ENCODE measurements around the gene GORASP1.

The GORASP1 gene

GRCh38 chr3:39139442-39139841 lies 32.0 kb upstream of the GORASP1 start:
- no CpG with 5 or more reads among the region's 2 CpGs for WGBS (ENCODE audit: insufficient coverage, insufficient read length)
- no peak for DNase-seq (ENCODE audit: low read depth, low spot score)
- no peak overlapping the region for H3K4me3 ChIP-seq (ENCODE audit: low read length)
- no peaks in the 10 kb centered on the region for H3K27me3 ChIP-seq (ENCODE audit: control insufficient read depth, insufficient read depth, low read length)
- H3K9me3 ChIP-seq (ENCODE audit: control insufficient read depth, insufficient read depth, low read length): no peaks in the 10 kb centered on the region
- H3K27ac ChIP-seq (ENCODE audit: low read length): no peak overlapping the region
- H3K36me3 ChIP-seq (ENCODE audit: control insufficient read depth, insufficient read depth, low read length): peaks cover 19% of the 10 kb centered on the region; the same call in 1 of the 2 replicates
- no peaks in the 10 kb centered on the region for H3K4me1 ChIP-seq (ENCODE audit: control insufficient read depth, insufficient read depth, low read length)

DNA sequence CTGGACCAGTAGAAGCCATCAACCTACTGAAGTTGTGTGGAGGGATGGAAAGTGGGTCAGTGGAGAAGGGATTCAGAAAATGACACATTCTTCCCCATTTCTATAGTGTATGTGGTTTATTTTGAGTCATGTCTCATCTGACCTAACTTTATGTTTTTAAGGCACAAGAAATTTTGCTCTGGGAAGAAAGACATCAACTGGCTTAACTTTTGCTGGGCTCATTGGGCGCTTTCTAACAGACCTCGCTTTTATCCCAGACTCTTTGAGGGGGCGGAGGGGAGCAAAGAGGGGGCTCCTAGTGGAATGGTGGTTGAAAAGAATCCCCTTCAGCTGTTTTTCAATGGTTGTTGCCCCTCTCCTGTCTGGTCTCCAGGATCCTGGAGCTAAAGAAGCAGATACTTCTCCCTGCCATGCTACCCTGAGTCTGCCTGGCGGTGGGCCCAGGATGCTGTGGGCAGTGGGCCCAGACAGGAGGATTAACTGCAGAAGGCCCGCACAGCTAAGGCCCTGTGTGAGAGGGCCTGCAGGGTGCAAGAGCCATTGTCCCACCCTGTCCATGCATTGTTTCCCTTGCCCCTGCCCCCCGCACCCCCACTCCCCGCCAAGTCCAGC lies 31.5 kb upstream of the GORASP1 start:
- WGBS (ENCODE audit: insufficient coverage, insufficient read length): no CpG with 5 or more reads among the region's 7 CpGs
- no peak for DNase-seq (ENCODE audit: low read depth, low spot score)
- H3K4me1 ChIP-seq (ENCODE audit: control insufficient read depth, insufficient read depth, low read length): no peaks in the 10 kb centered on the region
- H3K27ac ChIP-seq (ENCODE audit: low read length): no peak overlapping the region
- no peaks in the 10 kb centered on the region for H3K9me3 ChIP-seq (ENCODE audit: control insufficient read depth, insufficient read depth, low read length)
- peaks cover 14% of the 10 kb centered on the region; the same call in 1 of the 2 replicates for H3K36me3 ChIP-seq (ENCODE audit: control insufficient read depth, insufficient read depth, low read length)
- H3K4me3 ChIP-seq (ENCODE audit: low read length): no peak overlapping the region
- no peaks in the 10 kb centered on the region for H3K27me3 ChIP-seq (ENCODE audit: control insufficient read depth, insufficient read depth, low read length)

DNA sequence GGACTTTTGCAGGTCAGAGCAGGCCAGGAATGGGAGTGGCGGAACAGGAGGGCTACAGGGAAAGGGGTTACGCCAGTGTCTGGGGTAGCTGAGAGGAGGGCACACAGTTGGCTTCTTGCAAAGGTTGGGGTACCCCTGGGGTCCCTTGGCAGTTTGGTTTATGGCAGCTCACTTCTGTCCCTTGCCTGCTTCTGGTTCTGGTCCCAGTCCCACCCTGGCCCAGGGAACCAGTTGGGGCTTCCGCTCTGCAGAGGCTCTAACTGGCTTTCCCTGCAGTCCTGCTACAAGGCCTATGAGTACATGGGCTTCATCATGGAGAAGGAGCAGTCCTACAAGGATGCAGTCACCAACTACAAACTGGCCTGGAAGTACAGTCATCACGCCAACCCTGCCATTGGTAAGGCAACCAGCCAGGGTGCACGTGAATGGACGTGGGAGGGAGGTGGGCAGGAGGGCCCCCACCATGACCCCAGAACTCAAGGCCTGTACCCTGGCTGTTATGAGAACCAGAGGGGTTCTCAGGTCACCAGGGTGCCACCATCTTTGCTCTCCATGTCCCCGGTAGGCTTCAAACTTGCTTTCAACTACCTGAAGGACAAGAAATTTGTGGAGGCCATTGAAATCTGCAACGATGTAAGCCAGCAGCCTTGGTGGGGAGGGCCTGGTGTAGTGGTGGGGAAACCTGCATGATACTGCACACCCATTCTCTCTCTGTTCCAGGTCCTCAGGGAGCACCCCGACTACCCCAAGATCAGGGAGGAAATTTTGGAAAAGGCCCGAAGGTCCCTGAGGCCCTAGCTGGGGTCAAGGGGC lies 30.8 kb upstream of the GORASP1 start:
- H3K9me3 ChIP-seq (ENCODE audit: control insufficient read depth, insufficient read depth, low read length): no peaks in the 10 kb centered on the region
- H3K27me3 ChIP-seq (ENCODE audit: control insufficient read depth, insufficient read depth, low read length): no peaks in the 10 kb centered on the region
- no CpG with 5 or more reads among the region's 10 CpGs for WGBS (ENCODE audit: insufficient coverage, insufficient read length)
- H3K4me1 ChIP-seq (ENCODE audit: control insufficient read depth, insufficient read depth, low read length): no peaks in the 10 kb centered on the region
- H3K27ac ChIP-seq (ENCODE audit: low read length): no peak overlapping the region
- DNase-seq (ENCODE audit: low read depth, low spot score): no peak
- H3K4me3 ChIP-seq (ENCODE audit: low read length): no peak overlapping the region
- H3K36me3 ChIP-seq (ENCODE audit: control insufficient read depth, insufficient read depth, low read length): peaks cover 7% of the 10 kb centered on the region; the same call in 1 of the 2 replicates

GRCh38 chr3:39137435-39137936 lies 30.1 kb upstream of the GORASP1 start:
- Histone ChIP-seq H3K27me3 (ENCODE audit: control insufficient read depth, insufficient read depth, low read length) (no peaks in the 10 kb centered on the region), H3K36me3 (ENCODE audit: control insufficient read depth, insufficient read depth, low read length) (peaks cover 3% of the 10 kb centered on the region; the same call in 1 of the 2 replicates), H3K9me3 (ENCODE audit: control insufficient read depth, insufficient read depth, low read length) (no peaks in the 10 kb centered on the region), H3K4me3 (ENCODE audit: low read length) (no peak overlapping the region), H3K27ac (ENCODE audit: low read length) (no peak overlapping the region), H3K4me1 (ENCODE audit: control insufficient read depth, insufficient read depth, low read length) (no peaks in the 10 kb centered on the region)
- DNase-seq (ENCODE audit: low read depth, low spot score): no peak
- WGBS (ENCODE audit: insufficient coverage, insufficient read length): no CpG with 5 or more reads among the region's 18 CpGs

- no peaks in the 10 kb centered on the region for H3K9me3 ChIP-seq (ENCODE audit: control insufficient read depth, insufficient read depth, low read length)
- no peaks in the 10 kb centered on the region for H3K27me3 ChIP-seq (ENCODE audit: control insufficient read depth, insufficient read depth, low read length)
- no peak overlapping the region for H3K27ac ChIP-seq (ENCODE audit: low read length)
- no peaks in the 10 kb centered on the region for H3K36me3 ChIP-seq (ENCODE audit: control insufficient read depth, insufficient read depth, low read length)
- no peaks in the 10 kb centered on the region for H3K4me1 ChIP-seq (ENCODE audit: control insufficient read depth, insufficient read depth, low read length)
- DNase-seq (ENCODE audit: low read depth, low spot score): no peak
- H3K4me3 ChIP-seq (ENCODE audit: low read length): no peak overlapping the region
- no CpG with 5 or more reads among the region's 21 CpGs for WGBS (ENCODE audit: insufficient coverage, insufficient read length)
These were observed 29.4 kb upstream of the GORASP1 start for GRCh38 chr3:39136533-39137434.

DNA sequence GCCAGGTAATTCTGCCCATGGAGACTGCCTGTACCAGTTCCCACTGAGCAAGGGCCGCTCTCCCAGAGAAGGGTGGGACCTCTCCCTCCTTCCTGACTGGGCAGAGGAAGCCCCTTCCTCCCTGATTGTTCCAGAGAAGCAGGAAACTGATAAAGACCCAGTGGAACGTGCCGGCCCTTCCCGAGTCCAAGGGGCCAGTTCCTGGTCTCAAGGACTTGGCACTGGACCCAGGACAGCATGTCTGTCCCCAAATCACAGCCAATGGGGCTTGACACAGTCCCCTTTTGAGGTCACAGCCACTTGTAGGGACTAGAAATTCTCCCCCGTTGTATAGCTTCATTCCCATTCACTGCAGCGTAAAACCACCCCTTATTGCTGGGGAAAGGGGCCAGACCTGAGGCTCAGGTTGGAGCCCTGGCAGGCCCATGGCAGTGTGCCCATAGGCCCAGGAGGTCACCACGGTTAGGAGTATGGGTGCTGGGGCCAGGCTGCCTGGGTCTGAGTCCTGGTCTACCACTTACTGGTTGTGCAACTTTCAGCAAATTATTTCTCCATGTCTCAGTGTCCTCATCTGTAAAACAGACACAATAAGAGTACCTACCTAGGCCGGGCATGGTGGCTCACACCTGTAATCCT lies 27.9 kb upstream of the GORASP1 start:
- H3K27ac ChIP-seq (ENCODE audit: low read length): no peak overlapping the region
- no peaks in the 10 kb centered on the region for H3K9me3 ChIP-seq (ENCODE audit: control insufficient read depth, insufficient read depth, low read length)
- no peak overlapping the region for H3K4me3 ChIP-seq (ENCODE audit: low read length)
- no peaks in the 10 kb centered on the region for H3K36me3 ChIP-seq (ENCODE audit: control insufficient read depth, insufficient read depth, low read length)
- no peaks in the 10 kb centered on the region for H3K4me1 ChIP-seq (ENCODE audit: control insufficient read depth, insufficient read depth, low read length)
- H3K27me3 ChIP-seq (ENCODE audit: control insufficient read depth, insufficient read depth, low read length): no peaks in the 10 kb centered on the region
- no peak for DNase-seq (ENCODE audit: low read depth, low spot score)
- no CpG with 5 or more reads among the region's 8 CpGs for WGBS (ENCODE audit: insufficient coverage, insufficient read length)

DNA sequence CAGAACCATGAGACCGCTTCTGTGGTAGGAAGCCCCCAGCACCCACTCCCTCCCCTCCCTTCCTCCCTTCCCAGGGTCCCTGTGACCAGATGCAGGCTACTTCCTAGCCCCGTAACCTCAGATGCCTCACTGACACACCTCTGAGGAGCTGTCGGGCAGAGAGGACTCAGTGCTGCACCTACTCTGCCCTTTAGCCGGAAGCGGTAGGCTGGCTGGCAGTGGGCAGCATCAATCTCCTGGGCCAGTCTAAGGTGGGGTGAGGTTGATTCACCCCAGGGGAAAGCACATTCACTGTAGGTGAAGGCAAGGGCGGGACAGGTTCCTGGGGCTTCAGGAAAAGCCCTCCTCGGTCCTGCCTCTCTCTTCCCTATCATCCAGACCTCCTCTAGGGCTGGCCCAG lies 26.9 kb upstream of the GORASP1 start:
- H3K9me3 ChIP-seq (ENCODE audit: control insufficient read depth, insufficient read depth, low read length): no peaks in the 10 kb centered on the region
- no peaks in the 10 kb centered on the region for H3K4me1 ChIP-seq (ENCODE audit: control insufficient read depth, insufficient read depth, low read length)
- WGBS (ENCODE audit: insufficient coverage, insufficient read length): no CpG with 5 or more reads among the region's 7 CpGs
- H3K4me3 ChIP-seq (ENCODE audit: low read length): no peak overlapping the region
- no peak overlapping the region for H3K27ac ChIP-seq (ENCODE audit: low read length)
- no peaks in the 10 kb centered on the region for H3K36me3 ChIP-seq (ENCODE audit: control insufficient read depth, insufficient read depth, low read length)
- no peaks in the 10 kb centered on the region for H3K27me3 ChIP-seq (ENCODE audit: control insufficient read depth, insufficient read depth, low read length)
- DNase-seq (ENCODE audit: low read depth, low spot score): no peak

- WGBS (ENCODE audit: insufficient coverage, insufficient read length): no CpG with 5 or more reads among the region's 6 CpGs
- Histone ChIP-seq H3K9me3 (ENCODE audit: control insufficient read depth, insufficient read depth, low read length) (no peaks in the 10 kb centered on the region), H3K27me3 (ENCODE audit: control insufficient read depth, insufficient read depth, low read length) (no peaks in the 10 kb centered on the region), H3K27ac (ENCODE audit: low read length) (no peak overlapping the region), H3K4me1 (ENCODE audit: control insufficient read depth, insufficient read depth, low read length) (no peaks in the 10 kb centered on the region), H3K4me3 (ENCODE audit: low read length) (no peak overlapping the region), H3K36me3 (ENCODE audit: control insufficient read depth, insufficient read depth, low read length) (no peaks in the 10 kb centered on the region)
- no peak for DNase-seq (ENCODE audit: low read depth, low spot score)
These were observed 26.4 kb upstream of the GORASP1 start for GRCh38 chr3:39133822-39134221.

DNA sequence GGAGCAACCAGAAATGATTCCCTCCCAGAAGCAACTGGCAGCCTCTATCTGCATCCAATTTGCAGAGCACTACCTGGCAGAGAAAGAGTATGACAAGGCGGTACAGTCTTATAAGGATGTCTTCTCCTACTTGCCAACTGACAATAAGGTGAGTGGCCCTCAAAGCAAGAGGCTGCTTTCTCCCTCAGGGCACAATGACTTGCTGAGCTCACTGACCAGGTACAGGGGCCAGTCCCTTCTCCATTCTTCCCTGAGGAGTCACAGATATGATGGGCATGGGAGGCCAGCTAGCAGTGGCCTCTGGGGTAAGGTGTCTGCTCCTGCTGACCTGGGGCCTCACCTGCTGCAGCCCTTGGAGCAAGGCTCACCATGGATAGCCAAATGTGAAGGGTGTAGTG lies 25.7 kb upstream of the GORASP1 start:
- no peak for DNase-seq (ENCODE audit: low read depth, low spot score)
- no CpG with 5 or more reads among the region's 1 CpG for WGBS (ENCODE audit: insufficient coverage, insufficient read length)
- no peaks in the 10 kb centered on the region for H3K36me3 ChIP-seq (ENCODE audit: control insufficient read depth, insufficient read depth, low read length)
- no peak overlapping the region for H3K27ac ChIP-seq (ENCODE audit: low read length)
- no peaks in the 10 kb centered on the region for H3K27me3 ChIP-seq (ENCODE audit: control insufficient read depth, insufficient read depth, low read length)
- no peaks in the 10 kb centered on the region for H3K4me1 ChIP-seq (ENCODE audit: control insufficient read depth, insufficient read depth, low read length)
- H3K4me3 ChIP-seq (ENCODE audit: low read length): no peak overlapping the region
- H3K9me3 ChIP-seq (ENCODE audit: control insufficient read depth, insufficient read depth, low read length): no peaks in the 10 kb centered on the region

Data from iPS DF 6.9 (cell line).